ENCODE data around the gene DQX1.

Gene DQX1

GRCh38 chr2:74504591-74504990 is 21.4 kb downstream of the DQX1 start (continued):
- TF ChIP-seq POU6F1 (CRISPR knock-in tag; IDR thresholded peaks at IDR 0.05; ENCODE audit: borderline replicate concordance, low read depth) (no peak), ZC3H10 (CRISPR knock-in tag; IDR thresholded peaks at IDR 0.05) (no peak), RARB (CRISPR knock-in tag; IDR thresholded peaks at IDR 0.05) (no peak), ESRRG (CRISPR knock-in tag; IDR thresholded peaks at IDR 0.05) (no peak)

GRCh38 chr2:74503506-74504475 is 22.2 kb downstream of the DQX1 start:
- no peak for ATAC-seq
- no peak for TF ChIP-seq ZNF565 (CRISPR knock-in tag; conservative IDR thresholded peaks at IDR 0.05; ENCODE audit: low read depth)

GRCh38 chr2:74502720-74503505 is 23.1 kb downstream of the DQX1 start:
- TF ChIP-seq ZNF8 (CRISPR knock-in tag; IDR thresholded peaks at IDR 0.05), result no peak
- TF ChIP-seq ZNF70 (CRISPR knock-in tag; IDR thresholded peaks at IDR 0.05), result no peak
- TF ChIP-seq PPARA (CRISPR knock-in tag; IDR thresholded peaks at IDR 0.05; ENCODE audit: borderline replicate concordance), result no peak
- no peak for TF ChIP-seq RARB (CRISPR knock-in tag; IDR thresholded peaks at IDR 0.05)
- TF ChIP-seq ZFP30 (CRISPR knock-in tag; IDR thresholded peaks at IDR 0.05), result no peak
- no peak for TF ChIP-seq TSHZ2 (CRISPR knock-in tag; IDR thresholded peaks at IDR 0.05)
- no peak for TF ChIP-seq ARNTL (CRISPR knock-in tag; IDR thresholded peaks at IDR 0.05; ENCODE audit: borderline replicate concordance, low read depth)
- no peak for TF ChIP-seq TCF4 (CRISPR knock-in tag; IDR thresholded peaks at IDR 0.05; ENCODE audit: borderline replicate concordance)
- no peak for TF ChIP-seq ZC3H10 (CRISPR knock-in tag; IDR thresholded peaks at IDR 0.05)
- ATAC-seq, result no peak

GRCh38 chr2:74502147-74502719 is 23.8 kb downstream of the DQX1 start:
- ATAC-seq, result no peak
- TF ChIP-seq ZFP3 (CRISPR knock-in tag; IDR thresholded peaks at IDR 0.05) (no peak), BACH2 (CRISPR knock-in tag; IDR thresholded peaks at IDR 0.05; ENCODE audit: borderline replicate concordance) (no peak), OSR1 (CRISPR knock-in tag; IDR thresholded peaks at IDR 0.05) (no peak)

GRCh38 chr2:74501335-74502071 is 24.5 kb downstream of the DQX1 start:
- no peak for ATAC-seq
- TF ChIP-seq ZFP30 (CRISPR knock-in tag; IDR thresholded peaks at IDR 0.05) (no peak), ZNF70 (CRISPR knock-in tag; IDR thresholded peaks at IDR 0.05) (peak; percentile 77), CSDC2 (CRISPR knock-in tag; IDR thresholded peaks at IDR 0.05) (no peak), GLIS3 (CRISPR knock-in tag; IDR thresholded peaks at IDR 0.05) (no peak), RARB (CRISPR knock-in tag; IDR thresholded peaks at IDR 0.05) (no peak), ISL1 (CRISPR knock-in tag; IDR thresholded peaks at IDR 0.05) (no peak)

- ATAC-seq, result no peak
- TF ChIP-seq ZNF70 (CRISPR knock-in tag; IDR thresholded peaks at IDR 0.05) (no peak), ISL1 (CRISPR knock-in tag; IDR thresholded peaks at IDR 0.05) (no peak), PATZ1 (CRISPR knock-in tag; IDR thresholded peaks at IDR 0.05; ENCODE audit: borderline replicate concordance) (no peak), CSDC2 (CRISPR knock-in tag; IDR thresholded peaks at IDR 0.05) (no peak), ZNF8 (CRISPR knock-in tag; IDR thresholded peaks at IDR 0.05) (no peak), ESRRG (CRISPR knock-in tag; IDR thresholded peaks at IDR 0.05) (no peak)
Measured at GRCh38 chr2:74500578-74500946, 25.5 kb downstream of the DQX1 start.

Data from SK-N-SH treated with all-trans-retinoic acid at 6 μM for 48 hours (cell line).